ENCODE measurements around the gene CHRM4. TPM values are rescaled to one million over a fixed set of nuclear protein-coding genes. Genes with fewer than 3 reads are reported as not detected.

The CHRM4 gene
- total RNA-seq, 1 experiment from 2014 or later = 0.31 TPM

DNA sequence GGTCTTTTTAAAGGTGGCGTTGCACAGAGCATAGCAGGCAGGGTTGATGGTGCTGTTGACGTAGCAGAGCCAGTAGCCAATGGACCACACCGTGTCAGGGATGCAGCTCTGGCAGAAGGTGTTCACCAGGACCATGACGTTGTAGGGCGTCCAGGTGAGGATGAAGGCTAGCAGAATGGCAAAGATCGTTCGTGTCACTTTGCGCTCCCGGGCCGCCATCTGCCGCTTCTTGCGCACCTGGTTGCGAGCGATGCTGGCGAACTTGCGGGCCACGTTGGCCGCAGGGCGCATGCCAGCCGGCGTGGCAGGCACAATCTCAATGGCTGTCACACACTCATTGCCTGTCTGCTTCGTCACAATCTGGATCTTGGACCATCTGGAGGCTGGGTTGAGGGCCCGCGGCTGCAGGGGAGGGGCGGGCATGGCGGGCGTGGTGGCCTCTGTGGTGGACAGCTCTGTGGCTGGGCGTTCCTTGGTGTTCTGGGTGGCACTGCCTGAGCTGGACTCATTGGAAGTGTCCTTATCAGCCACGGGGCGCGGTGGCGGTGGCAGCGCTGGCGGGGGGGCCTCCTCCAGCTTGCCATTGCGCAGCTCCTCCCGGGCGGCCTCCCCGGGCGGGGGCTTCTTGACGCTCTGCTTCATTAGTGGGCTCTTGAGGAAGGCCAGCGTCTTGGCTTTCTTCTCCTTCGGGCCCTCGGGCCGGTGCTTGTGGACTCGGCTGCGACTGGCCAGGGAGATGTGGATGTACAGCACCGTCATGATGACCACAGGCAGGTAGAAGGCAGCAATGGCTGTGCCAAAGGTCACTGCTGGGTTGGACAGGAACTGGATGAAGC, 6.2 kb downstream of the CHRM4 start:
- H3K9me3 ChIP-seq (ENCODE audit: insufficient read depth, low read depth) = no peaks in the 10 kb centered on the region
- no peak overlapping the region for H2AFZ ChIP-seq
- POLR2A ChIA-PET (ENCODE audit: unreplicated experiment) = no interaction called here
- H3F3A ChIP-seq (ENCODE audit: insufficient read depth, low read depth) = peaks cover 24% of the 10 kb centered on the region
- H3K27me3 ChIP-seq (ENCODE audit: insufficient read depth, low read depth) = peaks cover 17% of the 10 kb centered on the region
- no peak for DNase-seq
- TF ChIP-seq, protein P1, sequence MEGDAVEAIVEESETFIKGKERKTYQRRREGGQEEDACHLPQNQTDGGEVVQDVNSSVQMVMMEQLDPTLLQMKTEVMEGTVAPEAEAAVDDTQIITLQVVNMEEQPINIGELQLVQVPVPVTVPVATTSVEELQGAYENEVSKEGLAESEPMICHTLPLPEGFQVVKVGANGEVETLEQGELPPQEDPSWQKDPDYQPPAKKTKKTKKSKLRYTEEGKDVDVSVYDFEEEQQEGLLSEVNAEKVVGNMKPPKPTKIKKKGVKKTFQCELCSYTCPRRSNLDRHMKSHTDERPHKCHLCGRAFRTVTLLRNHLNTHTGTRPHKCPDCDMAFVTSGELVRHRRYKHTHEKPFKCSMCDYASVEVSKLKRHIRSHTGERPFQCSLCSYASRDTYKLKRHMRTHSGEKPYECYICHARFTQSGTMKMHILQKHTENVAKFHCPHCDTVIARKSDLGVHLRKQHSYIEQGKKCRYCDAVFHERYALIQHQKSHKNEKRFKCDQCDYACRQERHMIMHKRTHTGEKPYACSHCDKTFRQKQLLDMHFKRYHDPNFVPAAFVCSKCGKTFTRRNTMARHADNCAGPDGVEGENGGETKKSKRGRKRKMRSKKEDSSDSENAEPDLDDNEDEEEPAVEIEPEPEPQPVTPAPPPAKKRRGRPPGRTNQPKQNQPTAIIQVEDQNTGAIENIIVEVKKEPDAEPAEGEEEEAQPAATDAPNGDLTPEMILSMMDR (conservative IDR thresholded peaks at IDR 0.05) = no peak
- no peak for TF ChIP-seq EZH2 (IDR thresholded peaks at IDR 0.05; ENCODE audit: low read depth)
- CTCF ChIA-PET = no interaction called here
- no peaks in the 10 kb centered on the region for H3K9me2 ChIP-seq (ENCODE audit: insufficient read depth)
- H3K4me3 ChIP-seq = no peak overlapping the region
- intact Hi-C loops (cut with micrococcal nuclease; ENCODE audit: unreplicated experiment) = no loop called here
- peaks cover 34% of the 10 kb centered on the region for H3K4me1 ChIP-seq (replicated peaks; ENCODE audit: insufficient read depth)
- no peak overlapping the region for H3K4me2 ChIP-seq
- no TSS peak for BruUV-seq (replicated peaks)
- no peaks in the 10 kb centered on the region for H3K79me2 ChIP-seq (ENCODE audit: low read depth)
- no peak overlapping the region for H3K27ac ChIP-seq
- 0 out of 2 replicates have a peak, but pooled peaks cover 4% of the 10 kb centered on the region for H4K20me1 ChIP-seq (ENCODE audit: insufficient read depth)
- no peaks in the 10 kb centered on the region for H3K36me3 ChIP-seq (ENCODE audit: low read depth)

GRCh38 chr11:46383974-46384701, 7.4 kb downstream of the CHRM4 start:
- Histone ChIP-seq H3K9me2 (ENCODE audit: insufficient read depth) (no peaks in the 10 kb centered on the region), H3K4me2 (no peak overlapping the region), H4K20me1 (ENCODE audit: insufficient read depth) (no peaks in the 10 kb centered on the region), H3K9me3 (ENCODE audit: insufficient read depth, low read depth) (no peaks in the 10 kb centered on the region), H2AFZ (no peak overlapping the region), H3K4me3 (no peak overlapping the region), H3K27ac (no peak overlapping the region), H3K27me3 (ENCODE audit: insufficient read depth, low read depth) (0 out of 2 replicates have a peak, but pooled peaks cover 8% of the 10 kb centered on the region), H3K36me3 (ENCODE audit: low read depth) (no peaks in the 10 kb centered on the region), H3K79me2 (ENCODE audit: low read depth) (no peaks in the 10 kb centered on the region), H3F3A (ENCODE audit: insufficient read depth, low read depth) (peaks cover 33% of the 10 kb centered on the region), H3K4me1 (replicated peaks; ENCODE audit: insufficient read depth) (peaks cover 30% of the 10 kb centered on the region)
- TF ChIP-seq, protein P1 (conservative IDR thresholded peaks at IDR 0.05) = no peak
- no peak for TF ChIP-seq EZH2 (IDR thresholded peaks at IDR 0.05; ENCODE audit: low read depth)
- no peak for DNase-seq
- no TSS peak for BruUV-seq (replicated peaks)
- ChIA-PET CTCF (interaction anchor here (1.0 to 1.7 kb wide), 3 partner anchors 8 to 234 kb away, joined by 3 to 10 read pairs (median 3); partner anchors contain the start of gene CHRM4), POLR2A (ENCODE audit: unreplicated experiment) (no interaction called here)
- intact Hi-C loops (cut with micrococcal nuclease; ENCODE audit: unreplicated experiment) = loop anchor here (5.0 kb wide), 3 partner anchors 142 to 973 kb away; partner anchors contain the start of genes ATG13 and HARBI1

DNA sequence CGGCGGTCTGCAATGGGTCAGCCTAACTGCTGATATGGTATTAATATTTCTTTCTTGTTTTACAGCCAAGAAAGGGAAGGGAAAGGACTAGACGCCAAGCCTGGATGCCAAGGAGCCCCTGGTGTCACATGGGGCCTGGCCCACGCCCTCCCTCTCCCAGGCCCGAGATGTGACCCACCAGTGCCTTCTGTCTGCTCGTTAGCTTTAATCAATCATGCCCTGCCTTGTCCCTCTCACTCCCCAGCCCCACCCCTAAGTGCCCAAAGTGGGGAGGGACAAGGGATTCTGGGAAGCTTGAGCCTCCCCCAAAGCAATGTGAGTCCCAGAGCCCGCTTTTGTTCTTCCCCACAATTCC, 8.2 kb downstream of the CHRM4 start:
- H3K4me3 ChIP-seq = no peak overlapping the region
- POLR2A ChIA-PET (ENCODE audit: unreplicated experiment) = no interaction called here
- no peak for DNase-seq

More for the DNA sequence above, 8.2 kb downstream of the CHRM4 start:
- Histone ChIP-seq H3K4me1 (replicated peaks; ENCODE audit: insufficient read depth) (peaks cover 30% of the 10 kb centered on the region), H4K20me1 (ENCODE audit: insufficient read depth) (no peaks in the 10 kb centered on the region), H3K4me2 (no peak overlapping the region), H2AFZ (no peak overlapping the region), H3K9me2 (ENCODE audit: insufficient read depth) (no peaks in the 10 kb centered on the region), H3K36me3 (ENCODE audit: low read depth) (no peaks in the 10 kb centered on the region), H3K27ac (no peak overlapping the region), H3F3A (ENCODE audit: insufficient read depth, low read depth) (peaks cover 41% of the 10 kb centered on the region), H3K79me2 (ENCODE audit: low read depth) (no peaks in the 10 kb centered on the region), H3K27me3 (ENCODE audit: insufficient read depth, low read depth) (0 out of 2 replicates have a peak, but pooled peaks cover under 1% of the 10 kb centered on the region), H3K9me3 (ENCODE audit: insufficient read depth, low read depth) (no peaks in the 10 kb centered on the region)
- TF ChIP-seq EZH2 (IDR thresholded peaks at IDR 0.05; ENCODE audit: low read depth) = no peak
- TF ChIP-seq, protein P1 (conservative IDR thresholded peaks at IDR 0.05) = peak; percentile 49
- BruUV-seq (replicated peaks) = TSS peak; percentile 64
- intact Hi-C loops (cut with micrococcal nuclease; ENCODE audit: unreplicated experiment) = loop anchor here (5.0 kb wide), 3 partner anchors 141 to 974 kb away; partner anchors contain the start of genes ATG13 and HARBI1
- CTCF ChIA-PET = interaction anchor here (0.5 to 1.7 kb wide), 5 partner anchors 8 to 326 kb away, joined by 3 to 10 read pairs (median 3); partner anchors contain the start of gene CHRM4

All from PC-9 (cell line).